Measurements from ENCODE around the gene RRBP1. TPM values are rescaled to one million over a fixed set of nuclear protein-coding genes. Genes with fewer than 3 reads are reported as not detected.

Gene RRBP1
- total RNA-seq, 2 experiments from 2014 or later = 26.4 to 27.2 TPM

DNA sequence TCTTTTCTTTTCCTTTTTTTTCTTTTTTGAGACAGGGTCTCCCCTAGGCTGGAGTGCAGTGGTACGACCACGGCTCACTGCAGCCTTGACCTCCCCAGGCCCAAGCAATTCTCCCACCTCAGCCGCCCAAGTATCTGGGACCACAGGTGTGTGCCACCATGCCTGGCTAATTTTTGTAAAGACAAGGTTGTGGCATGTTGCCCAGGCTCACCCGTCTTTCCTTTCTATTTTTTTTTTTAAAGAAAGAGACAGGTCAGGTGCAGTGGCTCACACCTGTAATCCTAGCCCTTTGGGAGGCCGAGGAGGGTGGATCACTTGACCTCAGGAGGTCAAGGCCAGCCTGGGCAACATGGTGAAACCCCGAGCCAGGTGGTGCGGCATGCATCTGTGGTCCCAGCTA is 34.3 kb upstream of the RRBP1 start:
- no peak overlapping the region for H3K27ac ChIP-seq (ENCODE audit: low read depth in 1 of 2, low read length in 2 of 2)
- H3K4me1 Mint-ChIP-seq (ENCODE audit: low read depth) = no peaks in the 10 kb centered on the region
- no peaks in the 10 kb centered on the region for H3K9me3 Mint-ChIP-seq
- H3K36me3 Mint-ChIP-seq (ENCODE audit: low read depth) = no peaks in the 10 kb centered on the region
- no peak overlapping the region for H3K27ac Mint-ChIP-seq
- H3K4me1 ChIP-seq (ENCODE audit: insufficient read depth, low read length) = no peaks in the 10 kb centered on the region
- no peak for DNase-seq
- no peaks in the 10 kb centered on the region for H3K36me3 ChIP-seq (ENCODE audit: insufficient read depth, low read length)
- no peaks in the 10 kb centered on the region for H3K9me3 ChIP-seq (ENCODE audit: control insufficient read depth in 1 of 2, insufficient read depth in 1 of 2, low read length in 2 of 2)
- H3K27me3 ChIP-seq (ENCODE audit: control insufficient read depth in 1 of 2, insufficient read depth in 2 of 2, low read length in 2 of 2) = no peaks in the 10 kb centered on the region
- H3K27me3 Mint-ChIP-seq = no peaks in the 10 kb centered on the region
- ATAC-seq (ENCODE audit: poor library complexity) = no peak
- ChIA-PET POLR2A (no interaction called here), CTCF (interaction anchor here (0.6 kb wide), 1 partner anchor 543 kb away, joined by 3 read pairs; no protein-coding TSS in a partner anchor)
- intact Hi-C loops (cut with DNase I, micrococcal nuclease) = no loop called here
- H3K4me3 Mint-ChIP-seq = no peak overlapping the region
- TF ChIP-seq, protein P1, sequence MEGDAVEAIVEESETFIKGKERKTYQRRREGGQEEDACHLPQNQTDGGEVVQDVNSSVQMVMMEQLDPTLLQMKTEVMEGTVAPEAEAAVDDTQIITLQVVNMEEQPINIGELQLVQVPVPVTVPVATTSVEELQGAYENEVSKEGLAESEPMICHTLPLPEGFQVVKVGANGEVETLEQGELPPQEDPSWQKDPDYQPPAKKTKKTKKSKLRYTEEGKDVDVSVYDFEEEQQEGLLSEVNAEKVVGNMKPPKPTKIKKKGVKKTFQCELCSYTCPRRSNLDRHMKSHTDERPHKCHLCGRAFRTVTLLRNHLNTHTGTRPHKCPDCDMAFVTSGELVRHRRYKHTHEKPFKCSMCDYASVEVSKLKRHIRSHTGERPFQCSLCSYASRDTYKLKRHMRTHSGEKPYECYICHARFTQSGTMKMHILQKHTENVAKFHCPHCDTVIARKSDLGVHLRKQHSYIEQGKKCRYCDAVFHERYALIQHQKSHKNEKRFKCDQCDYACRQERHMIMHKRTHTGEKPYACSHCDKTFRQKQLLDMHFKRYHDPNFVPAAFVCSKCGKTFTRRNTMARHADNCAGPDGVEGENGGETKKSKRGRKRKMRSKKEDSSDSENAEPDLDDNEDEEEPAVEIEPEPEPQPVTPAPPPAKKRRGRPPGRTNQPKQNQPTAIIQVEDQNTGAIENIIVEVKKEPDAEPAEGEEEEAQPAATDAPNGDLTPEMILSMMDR (IDR thresholded peaks at IDR 0.05) = no peak
- H3K4me3 ChIP-seq (ENCODE audit: low read length) = no peak overlapping the region

DNA sequence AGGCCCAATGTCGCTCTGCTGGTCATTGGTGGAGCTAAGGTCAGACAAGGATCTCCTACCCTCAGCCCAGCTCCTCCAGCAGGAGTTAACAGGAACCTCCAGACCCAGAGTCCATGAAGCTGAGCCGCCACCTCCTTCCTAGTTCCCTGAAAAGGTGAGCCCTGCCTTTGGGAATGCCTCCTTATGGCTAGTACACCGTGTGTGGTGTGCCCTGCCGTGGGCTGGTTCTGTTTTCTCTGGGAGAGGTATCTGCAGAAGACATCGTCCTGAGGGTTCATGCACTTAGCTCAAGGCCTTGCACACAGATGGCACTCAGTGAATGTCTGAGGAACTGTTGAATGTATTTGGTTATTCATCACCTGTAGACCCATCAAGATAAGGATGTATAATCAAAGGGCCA is 33.0 kb upstream of the RRBP1 start:
- Mint-ChIP-seq H3K27ac (no peak overlapping the region), H3K4me3 (no peak overlapping the region), H3K9me3 (no peaks in the 10 kb centered on the region), H3K36me3 (ENCODE audit: low read depth) (no peaks in the 10 kb centered on the region), H3K27me3 (no peaks in the 10 kb centered on the region), H3K4me1 (ENCODE audit: low read depth) (no peaks in the 10 kb centered on the region)
- TF ChIP-seq, protein P1 (IDR thresholded peaks at IDR 0.05) = no peak
- Histone ChIP-seq H3K4me1 (ENCODE audit: insufficient read depth, low read length) (no peaks in the 10 kb centered on the region), H3K9me3 (ENCODE audit: control insufficient read depth in 1 of 2, insufficient read depth in 1 of 2, low read length in 2 of 2) (no peaks in the 10 kb centered on the region), H3K27ac (ENCODE audit: low read depth in 1 of 2, low read length in 2 of 2) (no peak overlapping the region), H3K27me3 (ENCODE audit: control insufficient read depth in 1 of 2, insufficient read depth in 2 of 2, low read length in 2 of 2) (no peaks in the 10 kb centered on the region), H3K4me3 (ENCODE audit: low read length) (no peak overlapping the region), H3K36me3 (ENCODE audit: insufficient read depth, low read length) (no peaks in the 10 kb centered on the region)
- DNase-seq (no peak), ATAC-seq (ENCODE audit: poor library complexity) (no peak)
- intact Hi-C loops (cut with DNase I, micrococcal nuclease) = no loop called here
- POLR2A ChIA-PET = no interaction called here
- CTCF ChIA-PET = no interaction called here

DNA sequence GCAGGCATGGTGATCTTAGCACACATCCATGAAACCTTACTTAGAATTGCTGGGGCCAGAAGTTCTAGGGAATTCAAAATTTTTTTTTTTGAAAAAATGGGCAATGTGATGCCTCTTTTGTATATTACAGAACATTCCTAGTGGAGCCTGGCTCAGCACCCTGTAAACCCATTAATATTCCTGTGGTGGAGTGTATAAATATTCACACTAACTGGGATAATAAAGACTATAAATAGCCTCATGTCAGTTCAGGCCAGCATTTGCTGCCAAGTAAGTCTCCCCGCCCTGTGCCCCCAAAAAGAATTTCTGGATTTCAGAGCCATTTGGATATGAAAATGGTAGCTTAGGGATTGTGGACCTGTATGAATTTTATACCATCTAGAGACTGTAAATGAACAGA is 32.6 kb upstream of the RRBP1 start:
- Histone ChIP-seq H3K27ac (ENCODE audit: low read depth in 1 of 2, low read length in 2 of 2) (no peak overlapping the region), H3K27me3 (ENCODE audit: control insufficient read depth in 1 of 2, insufficient read depth in 2 of 2, low read length in 2 of 2) (no peaks in the 10 kb centered on the region), H3K4me3 (ENCODE audit: low read length) (no peak overlapping the region), H3K9me3 (ENCODE audit: control insufficient read depth in 1 of 2, insufficient read depth in 1 of 2, low read length in 2 of 2) (no peaks in the 10 kb centered on the region), H3K36me3 (ENCODE audit: insufficient read depth, low read length) (no peaks in the 10 kb centered on the region), H3K4me1 (ENCODE audit: insufficient read depth, low read length) (no peaks in the 10 kb centered on the region)
- Mint-ChIP-seq H3K27me3 (no peaks in the 10 kb centered on the region), H3K36me3 (ENCODE audit: low read depth) (no peaks in the 10 kb centered on the region), H3K4me3 (no peak overlapping the region), H3K27ac (no peak overlapping the region), H3K9me3 (no peaks in the 10 kb centered on the region), H3K4me1 (ENCODE audit: low read depth) (no peaks in the 10 kb centered on the region)
- POLR2A ChIA-PET = no interaction called here
- TF ChIP-seq, protein P1 (IDR thresholded peaks at IDR 0.05) = no peak
- ATAC-seq (ENCODE audit: poor library complexity) (no peak), DNase-seq (no peak)
- CTCF ChIA-PET = no interaction called here
- intact Hi-C loops (cut with DNase I, micrococcal nuclease) = no loop called here
